ENCODE data around the gene SHC3. TPM values are rescaled to one million over a fixed set of nuclear protein-coding genes. Genes with fewer than 3 reads are reported as not detected.

SHC3 gene
- total RNA-seq, 4 donors from 2014 or later: 1.1 to 4.7 (median 2.5) TPM

DNA sequence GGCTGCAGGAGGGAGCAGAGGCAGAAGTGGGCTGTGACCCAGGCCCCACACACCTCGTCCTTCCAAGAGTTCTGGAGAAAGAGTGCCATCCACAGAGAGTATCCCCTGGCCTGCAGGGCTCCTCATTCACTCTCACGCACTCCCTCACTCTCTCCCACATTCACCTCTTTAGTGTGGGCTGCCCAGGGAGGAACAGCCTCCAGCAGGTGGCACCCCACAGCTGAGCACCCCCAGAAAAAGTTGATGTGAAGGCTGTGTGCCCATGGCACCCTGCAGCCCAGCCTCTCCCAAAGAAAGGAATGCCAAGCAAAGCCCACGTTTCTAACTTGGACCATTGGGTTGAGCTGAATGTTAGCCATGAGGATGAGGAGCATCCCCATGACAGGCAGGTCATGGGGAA, 4.5 kb upstream of the SHC3 start:
- TF ChIP-seq, protein P1, sequence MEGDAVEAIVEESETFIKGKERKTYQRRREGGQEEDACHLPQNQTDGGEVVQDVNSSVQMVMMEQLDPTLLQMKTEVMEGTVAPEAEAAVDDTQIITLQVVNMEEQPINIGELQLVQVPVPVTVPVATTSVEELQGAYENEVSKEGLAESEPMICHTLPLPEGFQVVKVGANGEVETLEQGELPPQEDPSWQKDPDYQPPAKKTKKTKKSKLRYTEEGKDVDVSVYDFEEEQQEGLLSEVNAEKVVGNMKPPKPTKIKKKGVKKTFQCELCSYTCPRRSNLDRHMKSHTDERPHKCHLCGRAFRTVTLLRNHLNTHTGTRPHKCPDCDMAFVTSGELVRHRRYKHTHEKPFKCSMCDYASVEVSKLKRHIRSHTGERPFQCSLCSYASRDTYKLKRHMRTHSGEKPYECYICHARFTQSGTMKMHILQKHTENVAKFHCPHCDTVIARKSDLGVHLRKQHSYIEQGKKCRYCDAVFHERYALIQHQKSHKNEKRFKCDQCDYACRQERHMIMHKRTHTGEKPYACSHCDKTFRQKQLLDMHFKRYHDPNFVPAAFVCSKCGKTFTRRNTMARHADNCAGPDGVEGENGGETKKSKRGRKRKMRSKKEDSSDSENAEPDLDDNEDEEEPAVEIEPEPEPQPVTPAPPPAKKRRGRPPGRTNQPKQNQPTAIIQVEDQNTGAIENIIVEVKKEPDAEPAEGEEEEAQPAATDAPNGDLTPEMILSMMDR (IDR thresholded peaks at IDR 0.05; ENCODE audit: low read depth): no peak

DNA sequence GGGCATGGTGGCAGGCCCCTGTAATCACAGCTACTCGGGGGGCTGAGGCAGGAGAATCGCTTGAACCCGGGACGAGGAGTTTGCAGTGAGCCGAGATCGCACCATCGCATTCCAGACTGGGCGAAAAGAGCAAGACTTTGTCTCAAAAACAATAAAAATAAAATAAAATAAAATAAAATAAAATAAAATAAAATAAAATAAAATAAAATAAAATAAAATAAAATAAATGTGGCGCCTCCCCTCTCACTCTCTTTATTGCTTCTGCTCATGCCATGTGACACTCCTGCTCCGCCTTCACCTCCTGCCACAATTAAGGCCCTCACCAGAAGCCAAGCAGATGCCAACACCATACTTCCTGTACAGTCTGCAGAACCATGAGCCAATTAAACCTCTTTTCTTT, 3.8 kb upstream of the SHC3 start:
- TF ChIP-seq, protein P1 (IDR thresholded peaks at IDR 0.05; ENCODE audit: low read depth): no peak

DNA sequence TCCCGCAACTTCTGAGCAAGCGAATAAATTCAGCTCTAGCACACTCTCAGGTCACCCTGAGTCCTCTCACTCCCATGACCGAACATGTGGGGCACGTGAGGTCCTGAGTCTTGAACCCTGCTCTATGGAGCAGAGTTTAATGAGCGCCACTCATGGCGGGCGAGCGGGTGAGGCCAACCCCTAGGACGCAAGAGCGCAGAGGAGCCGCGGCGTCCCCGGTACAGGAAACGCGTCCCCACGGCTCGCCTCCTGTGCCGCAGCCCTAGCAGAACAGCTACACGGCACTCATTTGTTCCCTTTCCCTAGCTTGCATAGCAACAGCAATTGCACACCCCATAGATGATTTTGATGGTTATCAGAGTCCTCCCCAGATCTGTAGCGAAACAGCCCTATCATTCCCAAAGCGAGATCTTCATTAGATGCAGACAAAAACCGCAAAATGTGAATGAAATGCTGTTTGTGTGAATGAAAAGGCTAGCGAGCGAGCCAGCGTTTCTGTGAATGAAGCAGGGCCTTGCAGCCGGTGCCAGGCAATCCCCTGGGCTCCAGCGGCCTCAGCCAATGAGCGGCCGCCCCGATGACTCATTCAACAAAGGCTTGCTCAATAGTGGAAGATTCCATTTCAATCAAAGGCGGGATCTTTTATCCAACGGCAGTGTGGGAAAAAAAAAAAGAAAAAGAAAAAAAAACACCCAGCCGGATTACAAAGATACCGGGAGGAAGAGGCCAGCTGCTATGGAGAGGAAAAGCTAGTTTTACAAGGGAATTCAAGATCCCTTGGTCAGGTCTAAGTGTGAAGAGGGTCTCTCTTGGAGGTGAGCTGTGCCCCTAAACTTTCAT, 1.5 kb upstream of the SHC3 start:
- TF ChIP-seq, protein P1 (IDR thresholded peaks at IDR 0.05; ENCODE audit: low read depth): no peak

DNA sequence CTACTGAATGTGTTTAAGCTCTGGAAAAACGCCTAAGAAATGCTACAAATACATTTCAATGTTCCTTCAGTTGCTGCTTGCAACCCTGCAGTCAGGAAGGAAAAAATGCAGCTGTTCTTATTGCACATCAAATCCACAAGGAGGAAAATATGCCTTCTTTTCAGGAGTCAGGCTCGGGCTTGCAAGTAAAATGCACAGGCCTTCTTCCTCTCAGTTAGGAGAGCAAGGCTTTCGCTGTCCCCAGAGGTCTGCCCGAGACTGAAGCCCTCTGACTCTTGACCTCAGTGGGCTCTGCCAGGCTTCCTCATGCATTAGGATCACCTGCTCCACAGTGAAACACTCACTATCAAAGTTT, 899 bp upstream of the SHC3 start:
- TF ChIP-seq, protein P1 (IDR thresholded peaks at IDR 0.05; ENCODE audit: low read depth): no peak

DNA sequence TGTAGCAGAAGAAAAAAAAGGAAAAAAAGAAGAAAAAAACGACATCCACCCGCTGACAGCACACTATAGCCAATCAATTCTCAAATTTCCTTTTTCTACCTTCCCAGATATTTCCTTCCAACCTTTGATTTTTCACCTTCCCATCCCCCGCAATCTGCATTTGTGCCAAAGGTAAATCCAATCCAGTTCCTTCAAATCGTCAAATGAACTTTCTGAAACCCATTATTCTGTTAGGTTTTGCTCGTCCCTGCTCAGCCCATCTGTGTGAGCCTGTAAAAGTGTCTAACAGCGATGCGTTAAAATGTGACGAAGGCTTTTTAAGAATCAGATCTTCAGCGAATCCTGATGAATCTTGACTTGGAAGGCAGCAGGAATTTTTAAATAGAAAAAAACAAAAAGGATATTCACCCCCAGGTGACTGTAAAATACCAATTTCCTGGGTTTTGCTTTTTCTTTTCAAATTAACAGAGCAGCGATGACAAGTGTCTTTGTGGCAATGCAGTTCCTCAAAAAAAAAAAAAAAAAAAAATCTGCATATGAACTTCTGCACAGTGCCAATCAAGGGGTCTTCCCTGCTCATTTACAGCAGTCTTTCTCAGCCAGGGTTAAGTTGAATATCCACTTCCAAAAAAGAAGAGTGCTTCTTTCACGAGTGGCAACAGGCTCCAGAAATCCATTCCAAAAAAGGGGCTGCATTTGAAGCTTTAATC, 367 bp upstream of the SHC3 start:
- TF ChIP-seq, protein P1 (IDR thresholded peaks at IDR 0.05; ENCODE audit: low read depth): no peak

DNA sequence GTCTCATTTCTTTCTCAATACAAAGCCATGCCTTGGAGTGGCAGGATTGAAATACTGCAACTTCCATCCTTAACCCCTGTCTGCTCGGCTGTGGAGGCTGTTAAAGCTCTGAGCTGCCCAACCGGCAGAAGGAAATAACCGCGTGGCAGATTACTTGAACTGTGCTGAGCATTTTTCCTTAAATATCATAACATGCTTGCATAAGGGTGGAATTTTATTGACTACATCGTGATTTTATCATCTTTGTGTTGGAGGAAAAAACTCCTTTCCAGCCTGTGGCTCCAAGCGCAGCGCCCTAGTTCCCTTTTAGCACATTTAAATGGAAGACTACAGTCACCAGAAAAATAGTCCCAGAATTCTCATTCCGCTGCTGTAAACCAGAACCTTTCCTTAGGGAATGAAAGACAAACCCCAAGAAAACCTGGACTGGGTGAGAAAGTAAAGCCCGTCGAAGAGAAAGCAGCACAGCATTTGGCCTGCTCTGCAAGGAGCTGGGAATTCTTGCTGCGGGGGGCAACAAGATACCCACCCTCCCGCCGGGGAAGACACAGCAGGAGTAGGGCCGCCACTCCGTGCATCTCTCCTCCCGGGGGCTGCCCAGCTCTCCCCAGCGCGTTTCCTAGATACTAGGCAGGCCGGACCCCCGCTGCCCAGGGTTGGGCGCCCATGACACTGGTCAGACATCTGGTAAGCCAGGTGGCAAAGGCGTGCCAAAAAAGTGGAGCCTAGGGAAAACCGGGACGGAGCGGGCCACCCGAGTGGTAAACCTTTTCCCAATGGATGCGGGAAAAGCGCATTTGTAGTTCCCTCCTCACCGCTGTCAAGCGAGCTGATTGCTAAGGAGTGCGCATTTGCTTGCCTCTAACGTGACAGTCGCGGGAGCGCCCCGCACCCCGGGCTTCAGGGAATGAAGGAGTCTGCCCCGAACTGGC, 1.3 kb downstream of the SHC3 start:
- TF ChIP-seq, protein P1 (IDR thresholded peaks at IDR 0.05; ENCODE audit: low read depth): no peak
